DOHH2 (cell line): ENCODE data around the gene RBBP8.

ENCODE experiments used
- CTCF ChIP-seq: fragments of 200-600 bp; sonication (generic); IDR thresholded peaks from one replicate; pipeline ENCODE4 v1.5.1; 2014; ENCODE audit warnings: antibody characterized with exemption, mild to moderate bottlenecking, low read depth, low read length; ENCODE audit not compliant: poor library complexity, severe bottlenecking
- EZH2phosphoT487 ChIP-seq: fragments of 200-600 bp; sonication (generic); IDR thresholded peaks from 2 replicates; pipeline ENCODE4 v1.6.1; 2017; ENCODE audit warnings: borderline replicate concordance, mild to moderate bottlenecking, antibody characterized with exemption, low read length, moderate library complexity, mixed read lengths

GRCh38 chr18:22983175-22983574, 50.0 kb downstream of the RBBP8 start:
- TF ChIP-seq CTCF (peak; percentile 51), EZH2phosphoT487 (no peak)
